ENCODE measurements around the gene NPM3. TPM values are rescaled to one million over a fixed set of nuclear protein-coding genes. Genes with fewer than 3 reads are reported as not detected.
"Not testable (repeated sequence)": the region's sequence is repeated elsewhere in the genome, so short reads cannot be mapped to it uniquely, and the experiment has no call there.

NPM3 gene
- total RNA-seq, 1 experiment from 2014 or later: 65.5 TPM

DNA sequence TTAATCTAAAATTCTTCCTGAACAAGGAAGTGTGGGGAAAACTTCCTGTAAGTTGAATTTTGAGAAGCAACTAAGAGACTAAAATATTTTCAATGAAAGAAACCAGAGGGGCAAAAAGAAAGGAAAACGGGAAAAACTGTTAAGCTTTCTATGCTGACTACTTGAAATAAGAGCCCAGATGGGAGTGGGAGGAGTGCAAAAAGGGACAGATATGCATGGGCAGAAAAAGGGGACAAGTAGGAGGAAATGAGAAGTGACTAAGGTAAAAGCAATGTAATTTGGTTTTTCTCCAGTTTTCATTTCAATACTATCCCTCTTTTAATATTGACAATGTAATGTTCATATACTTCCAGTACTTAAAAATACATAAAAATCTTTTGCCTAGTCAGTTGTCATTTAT, 23.9 kb upstream of the NPM3 start:
- no peak for DNase-seq (ENCODE audit: low spot score)

GRCh38 chr10:101803511-101803910, 20.3 kb upstream of the NPM3 start:
- DNase-seq (ENCODE audit: low spot score): no peak

- no peak for DNase-seq (ENCODE audit: low spot score)
Observed at GRCh38 chr10:101797403-101798059, 14.3 kb upstream of the NPM3 start.

- DNase-seq (ENCODE audit: low spot score): no peak
Observed at GRCh38 chr10:101793526-101793925, 10.3 kb upstream of the NPM3 start.

- no peak for DNase-seq (ENCODE audit: low spot score)
Observed at GRCh38 chr10:101789686-101790085, 6.4 kb upstream of the NPM3 start.

DNA sequence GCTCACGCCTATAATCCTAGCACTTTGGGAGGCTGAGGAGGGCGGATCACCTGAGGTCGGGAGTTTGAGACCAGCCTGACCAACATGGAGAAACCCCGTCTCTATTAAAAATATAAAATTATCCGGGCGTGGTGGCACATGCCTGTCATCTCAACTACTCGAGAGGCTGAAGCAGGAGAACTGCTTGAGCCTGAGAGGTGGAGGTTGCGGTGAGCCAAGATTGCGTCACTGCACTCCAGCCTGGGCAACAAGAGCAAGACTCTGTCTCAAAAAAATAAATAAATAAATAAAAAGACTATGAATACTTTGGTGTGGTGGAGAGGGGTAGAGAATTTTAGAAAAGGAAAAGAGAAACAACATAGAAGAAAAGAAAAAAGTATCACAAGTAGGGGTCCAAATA, 6.0 kb upstream of the NPM3 start:
- DNase-seq (ENCODE audit: low spot score): not testable (repeated sequence)

GRCh38 chr10:101785801-101786200, 2.6 kb upstream of the NPM3 start:
- DNase-seq (ENCODE audit: low spot score): no peak

GRCh38 chr10:101784558-101784957, 1.3 kb upstream of the NPM3 start:
- no peak for DNase-seq (ENCODE audit: low spot score)

- DNase-seq (ENCODE audit: low spot score): no peak
Observed at GRCh38 chr10:101783736-101784118, 481 bp upstream of the NPM3 start.

DNA sequence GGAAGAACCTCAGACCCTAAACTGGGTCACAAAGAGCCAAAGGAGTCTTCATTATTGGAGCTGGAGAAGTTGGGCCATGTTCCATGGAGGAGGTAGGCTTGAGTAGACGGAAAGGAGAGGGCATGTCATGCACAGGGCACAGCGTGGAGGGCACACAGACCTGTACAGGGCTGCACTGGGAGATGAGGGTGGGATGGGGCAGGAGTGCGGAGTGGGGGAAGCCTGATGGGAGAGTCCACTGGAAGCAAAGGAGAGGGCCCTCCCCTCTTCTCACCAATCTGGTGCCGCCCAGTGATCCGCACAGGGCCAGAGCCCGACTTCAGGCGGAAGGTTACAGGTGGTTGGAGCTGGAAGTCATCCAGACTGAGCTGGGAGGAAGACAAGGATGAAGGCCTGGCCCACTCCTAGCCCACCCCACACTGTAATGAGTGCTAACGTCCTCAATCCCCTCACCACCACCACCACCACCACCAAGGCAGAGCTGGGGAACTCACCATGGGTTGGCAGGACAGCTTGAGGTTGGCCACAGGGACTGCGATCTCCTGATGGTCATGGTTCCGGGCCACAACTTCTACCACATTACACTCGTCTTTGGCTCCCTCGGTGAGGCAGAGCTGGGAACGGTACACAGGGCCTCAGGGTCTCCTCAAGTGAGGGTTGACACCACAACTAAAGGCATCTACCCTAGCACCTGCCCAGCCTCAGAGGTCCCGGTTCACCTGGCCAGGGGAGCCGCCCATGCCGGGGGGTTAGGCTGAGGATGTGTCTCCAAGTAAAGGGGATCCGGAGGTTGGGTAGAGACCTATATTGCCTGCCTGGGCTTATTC, 1.0 kb downstream of the NPM3 start:
- no peak for DNase-seq (ENCODE audit: low spot score)

DNA sequence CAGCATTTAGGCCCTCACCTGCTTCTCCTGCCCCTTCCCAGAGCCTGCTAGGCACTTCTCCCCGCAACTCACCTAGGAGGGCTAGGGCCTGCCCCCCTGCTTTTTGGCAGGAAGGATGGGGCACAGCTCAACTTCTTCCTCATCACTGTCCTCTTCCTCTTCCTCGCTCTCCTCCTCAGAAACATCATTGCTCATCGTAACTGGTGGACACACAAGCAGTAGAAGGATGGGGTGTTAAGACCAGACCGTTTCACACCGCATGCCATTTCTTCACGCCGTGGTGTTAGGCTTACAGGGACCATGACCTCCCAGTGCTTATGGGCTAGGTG, 1.6 kb downstream of the NPM3 start:
- DNase-seq (ENCODE audit: low spot score): no peak

DNA sequence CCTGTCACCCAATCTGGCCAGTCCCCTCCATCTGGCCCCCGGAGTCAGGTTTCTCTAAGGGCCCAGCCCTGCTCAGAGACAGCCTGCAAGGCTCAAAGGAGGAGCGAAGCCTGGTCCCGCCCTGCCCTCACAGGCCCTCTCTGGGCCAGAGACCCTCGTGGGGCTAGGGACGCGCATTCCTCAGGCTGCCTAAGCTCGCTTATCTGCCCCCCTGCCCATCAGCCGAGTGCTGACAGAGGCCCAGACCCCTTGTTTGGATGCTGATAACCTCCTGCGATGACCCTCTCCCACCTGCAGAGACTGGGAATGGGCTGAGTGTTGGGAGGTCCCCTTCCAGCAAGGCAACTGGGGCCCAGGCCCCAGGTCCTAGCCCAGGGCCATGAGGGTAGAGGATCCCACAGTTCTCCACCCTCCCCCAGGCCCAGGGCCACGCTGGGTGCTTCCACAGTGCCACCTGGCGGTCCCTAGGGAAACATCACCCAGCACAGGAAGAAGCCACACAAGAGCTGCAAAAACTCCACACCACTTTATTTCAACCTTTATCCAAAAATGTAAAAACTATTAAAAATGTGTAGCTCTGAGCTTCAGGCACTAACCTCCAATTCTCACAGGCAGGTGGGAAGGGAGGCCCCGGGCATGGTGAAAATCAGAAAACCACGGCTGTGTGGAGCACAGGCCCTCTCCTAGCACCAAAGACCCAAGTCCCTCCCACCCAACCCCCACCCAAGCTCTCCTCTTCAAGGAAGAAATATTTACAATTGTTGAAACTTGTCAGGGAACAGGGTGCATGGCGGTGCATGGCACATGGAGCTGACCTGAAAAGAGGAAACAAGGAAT, 2.2 kb downstream of the NPM3 start:
- peak; percentile 48 for DNase-seq (ENCODE audit: low spot score)

DNA sequence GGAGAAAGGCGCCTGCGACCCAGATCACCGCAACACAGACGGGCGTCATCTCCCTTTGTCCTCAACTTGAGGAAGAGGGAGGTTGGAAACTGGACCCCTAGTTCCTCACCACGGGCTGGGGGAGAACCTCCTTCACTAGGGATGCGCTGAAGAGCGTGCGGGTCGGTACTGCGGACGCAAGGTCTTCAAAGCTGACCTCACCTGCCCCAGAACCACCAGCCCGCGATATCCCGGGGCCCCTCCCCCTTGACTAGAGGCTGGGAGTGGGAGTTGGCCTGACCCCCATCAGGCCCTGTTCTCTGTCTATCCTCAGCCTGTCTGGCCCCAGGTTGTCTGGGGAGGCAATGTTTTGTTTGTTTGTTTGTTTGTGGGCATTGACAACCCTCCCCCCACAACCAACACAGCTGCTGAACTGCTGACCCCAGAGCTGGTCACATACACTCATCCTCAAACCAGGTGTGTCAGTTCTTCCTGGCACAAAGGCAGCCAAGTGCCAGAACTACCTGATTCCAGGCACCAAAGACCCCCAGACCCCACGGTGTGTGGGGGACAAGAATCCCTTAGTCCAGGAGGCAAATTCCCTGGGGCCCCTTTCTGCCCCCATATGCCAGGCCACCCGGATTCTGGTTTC, 2.9 kb downstream of the NPM3 start:
- DNase-seq (ENCODE audit: low spot score): no peak

DNA sequence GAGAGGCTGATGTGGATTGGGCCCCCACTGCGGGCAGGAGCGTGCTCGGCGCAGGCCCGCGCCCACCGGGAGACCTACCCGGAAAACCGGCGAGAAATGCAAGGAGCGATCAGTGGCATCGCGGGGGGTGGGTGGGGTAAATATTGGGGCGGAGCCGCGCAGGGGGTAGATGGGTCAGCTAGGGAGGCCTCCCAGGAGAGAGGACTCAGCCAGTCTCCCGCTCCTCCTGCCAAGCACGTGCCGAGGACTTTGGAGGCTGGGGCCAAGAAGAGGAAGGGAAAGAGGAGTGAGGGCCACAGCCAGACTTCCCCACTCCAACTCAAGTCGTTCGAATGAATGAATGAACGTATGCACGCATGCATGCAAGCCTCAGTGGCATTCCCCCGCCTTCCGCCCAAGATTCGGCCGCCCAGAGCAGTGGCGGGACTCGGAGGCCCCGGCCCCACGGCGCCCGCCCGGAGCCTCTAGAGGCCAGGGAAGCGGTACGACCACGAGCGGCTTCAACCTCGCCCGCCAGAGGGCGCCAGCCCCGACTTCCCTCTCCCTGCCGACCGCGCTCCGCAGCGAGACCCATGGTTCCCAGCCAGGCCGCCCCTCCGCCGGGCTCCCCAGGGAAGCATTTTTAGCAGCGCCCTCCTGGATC, 3.6 kb downstream of the NPM3 start:
- DNase-seq (ENCODE audit: low spot score): no peak

DNA sequence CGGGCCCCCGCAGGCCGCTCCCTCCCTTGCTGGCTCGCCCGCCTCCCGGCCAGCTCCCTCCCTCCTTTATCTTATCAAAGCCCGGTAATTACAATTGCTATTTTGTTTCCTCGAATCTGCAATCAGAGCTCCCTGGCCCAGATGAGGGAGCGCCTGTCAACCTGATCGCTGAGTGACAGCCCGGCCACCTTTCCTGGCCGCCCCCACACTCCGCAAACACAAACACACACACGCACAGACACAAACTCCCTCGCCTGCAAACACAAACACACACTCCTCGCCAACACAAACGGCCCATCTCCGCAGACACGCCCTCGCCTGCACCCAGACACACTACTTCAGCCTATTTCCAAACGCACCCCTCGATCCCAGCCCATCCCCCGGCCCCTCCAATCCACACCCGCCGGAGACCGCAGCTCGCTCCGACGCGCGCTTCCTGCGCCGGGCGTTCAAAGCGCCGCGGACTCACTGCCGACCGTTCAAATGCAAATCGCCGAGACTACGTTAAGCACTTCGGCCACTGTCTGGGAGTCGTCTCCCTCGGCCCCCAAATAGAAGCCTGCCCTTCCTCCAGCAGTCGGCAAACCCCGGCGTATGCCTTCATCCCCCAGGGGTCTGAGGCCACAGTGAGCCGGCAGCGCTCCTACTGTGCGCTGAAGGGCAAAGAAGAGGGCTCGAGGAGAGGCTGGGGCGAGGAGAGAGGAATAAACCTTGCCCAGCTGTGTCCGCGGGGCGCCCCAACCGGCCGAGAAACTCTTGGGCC, 4.3 kb downstream of the NPM3 start:
- DNase-seq (ENCODE audit: low spot score): no peak

DNA sequence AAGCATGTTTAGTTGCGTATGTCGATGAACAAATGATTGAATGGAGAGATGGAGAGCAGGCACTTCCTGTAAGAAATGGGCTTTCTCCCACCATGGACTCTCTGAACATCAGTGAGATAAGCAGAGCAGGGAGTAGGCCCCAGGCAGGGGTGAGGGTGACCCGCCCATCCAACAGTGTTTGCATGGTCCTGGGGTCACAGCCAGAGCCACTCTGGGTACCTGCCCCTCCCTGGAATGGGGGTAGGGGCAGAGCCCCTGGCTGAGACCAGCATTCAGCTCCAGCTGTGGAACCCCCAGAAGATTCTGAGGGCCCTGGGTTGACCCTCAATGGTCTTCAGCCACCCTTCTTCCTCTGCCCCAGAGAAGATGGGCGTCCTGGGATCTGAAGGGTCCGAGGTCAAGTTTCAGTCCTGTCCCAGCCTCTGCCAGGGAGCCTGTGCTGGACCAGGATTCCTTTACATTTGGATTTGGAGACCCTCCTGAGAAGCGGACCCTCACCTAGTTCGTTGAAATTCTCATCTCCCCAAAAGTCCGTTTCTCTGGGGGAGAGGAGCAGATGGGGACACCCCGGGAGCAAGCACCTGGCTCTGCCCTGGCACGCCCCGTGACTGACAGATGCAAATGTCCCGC, 5.0 kb downstream of the NPM3 start:
- DNase-seq (ENCODE audit: low spot score): no peak

DNA sequence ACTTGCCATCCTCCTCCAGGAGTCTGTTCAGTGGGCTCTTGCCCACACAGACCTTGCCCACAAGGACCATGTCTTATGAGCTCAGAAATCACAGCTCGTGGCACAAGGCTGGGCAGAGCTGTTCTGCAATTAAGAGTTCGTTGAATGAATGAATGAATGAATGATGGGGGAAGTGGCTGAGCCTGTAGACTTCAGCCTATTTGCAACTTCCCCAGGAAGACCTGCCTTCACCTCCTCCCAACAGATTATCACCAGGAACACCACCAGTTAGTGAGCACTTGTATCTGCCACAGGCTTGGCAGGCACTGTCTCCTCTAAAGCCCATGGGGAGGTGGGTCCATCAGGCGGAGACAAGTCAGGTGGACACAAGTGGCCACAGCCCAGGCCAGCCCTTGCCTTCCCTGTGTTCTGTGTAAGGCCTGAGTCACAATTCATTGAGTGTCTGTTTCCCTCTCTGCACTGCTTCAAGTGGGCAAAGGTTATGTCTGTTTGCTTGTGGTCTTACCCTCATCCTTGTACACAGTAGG, 5.6 kb downstream of the NPM3 start:
- DNase-seq (ENCODE audit: low spot score): peak; percentile 11

GRCh38 chr10:101776161-101776817, 7.0 kb downstream of the NPM3 start:
- no peak for DNase-seq (ENCODE audit: low spot score)

DNA sequence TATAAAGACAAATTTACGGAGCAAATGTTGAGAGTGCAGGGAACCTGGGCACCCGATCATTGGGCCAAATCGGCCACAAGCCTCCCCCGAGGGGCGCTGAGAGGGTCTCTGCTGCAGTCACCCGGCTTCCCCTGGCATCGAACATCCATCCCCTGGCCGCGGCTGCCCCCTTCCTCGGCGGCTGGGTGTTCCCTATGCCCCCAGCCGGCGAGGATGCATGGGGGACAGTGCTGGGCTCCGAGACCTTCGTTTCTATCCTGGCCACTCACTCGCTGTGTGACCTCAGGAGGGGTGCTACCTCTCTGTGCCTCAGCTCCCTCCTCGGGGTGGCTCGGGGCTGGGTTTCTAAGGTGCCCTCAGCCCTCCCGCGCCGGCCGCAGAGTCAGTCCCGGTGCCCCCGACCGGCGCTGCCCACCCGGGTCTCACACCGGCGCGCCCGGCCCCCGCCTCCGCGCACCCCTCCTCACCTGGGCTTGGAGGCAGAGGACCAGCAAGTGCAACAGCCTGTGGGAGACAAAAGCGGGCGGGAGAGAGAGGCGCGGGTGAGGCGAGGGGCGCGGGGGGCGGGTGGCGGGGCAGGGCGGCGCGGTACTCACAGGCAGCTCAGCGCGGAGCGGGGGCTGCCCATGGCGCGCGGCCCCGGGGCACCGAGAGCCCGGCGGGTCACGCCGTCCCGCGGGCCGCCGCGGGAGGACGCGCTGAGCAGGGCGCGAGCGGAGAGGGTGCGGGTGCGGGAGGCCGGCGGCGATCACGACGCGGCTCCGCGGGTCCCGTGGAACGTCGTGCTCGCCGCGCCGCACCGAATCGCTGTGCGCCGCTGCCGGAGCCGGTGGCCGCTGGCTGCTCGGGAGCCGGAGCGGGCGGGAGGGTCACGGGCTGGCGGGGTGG, 7.7 kb downstream of the NPM3 start, which contains the start of gene FGF8:
Gene FGF8 (minus strand): TSS at position 842 of the 888 bp plus-strand sequence. CDS start 214 bp downstream, at position 628.
- no peak for DNase-seq (ENCODE audit: low spot score)

All from A172 (cell line).